Lower leg skin (tissue), 4 donors: ENCODE data around the gene KLRK1. TPM values are rescaled to one million over a fixed set of nuclear protein-coding genes. Genes with fewer than 3 reads are reported as not detected.
"Not testable (repeated sequence)": the region's sequence is repeated elsewhere in the genome, so short reads cannot be mapped to it uniquely, and the experiment has no call there.

Experiments
- DNase-seq, 2 donors: peaks; one replicate each; pipeline ENCODE4 v3.0.0-alpha.2; 2019; ENCODE audit warnings: low spot score in 2 of 2
- H3K4me3 ChIP-seq: fragments of 200-600 bp; sonication (generic); 2 replicates; pipeline ENCODE4 v1.5.1; 2017; ENCODE audit warnings: mild to moderate bottlenecking, low read depth; ENCODE audit not compliant: poor library complexity, severe bottlenecking
- POLR2A ChIP-seq, 2 donors: fragments of 450-650 bp; IDR thresholded peaks; one replicate each; pipeline ENCODE4 v1.6.1; 2016 to 2017; ENCODE audit warnings: antibody characterized with exemption in 2 of 2, mild to moderate bottlenecking in 1 of 2, moderate library complexity in 1 of 2
- WGBS, 2 donors: methylation state at CpG; one replicate each; pipeline ENCODE4 v1.1.5; 2018; 5-methylcytosine and 5-hydroxymethylcytosine counted together
- intact Hi-C: fragments of 100-400 bp; cut with DNase I; formaldehyde crosslinking; loops from one replicate; pipeline ENCODE4 v1.15.0; 2023; ENCODE audit warnings: low total_unique reads
- total RNA-seq, 4 donors: library from RNA; depleted of rRNA; stranded (reverse); fragments of >200 nt; gene quantifications; one replicate each; pipeline ENCODE4 v1.1.0, GENCODE V29; 2016
- TF ChIP-seq, protein P1 (sequence below), 3 donors: fragments of 450-650 bp; IDR thresholded peaks; one replicate each; pipeline ENCODE4 v1.5.1; 2016; ENCODE audit warnings: antibody characterized with exemption in 3 of 3, mild to moderate bottlenecking in 3 of 3, moderate library complexity in 2 of 3

The KLRK1 gene
- total RNA-seq, 4 donors from 2014 or later, result 0.46 TPM; not detected in 3

DNA sequence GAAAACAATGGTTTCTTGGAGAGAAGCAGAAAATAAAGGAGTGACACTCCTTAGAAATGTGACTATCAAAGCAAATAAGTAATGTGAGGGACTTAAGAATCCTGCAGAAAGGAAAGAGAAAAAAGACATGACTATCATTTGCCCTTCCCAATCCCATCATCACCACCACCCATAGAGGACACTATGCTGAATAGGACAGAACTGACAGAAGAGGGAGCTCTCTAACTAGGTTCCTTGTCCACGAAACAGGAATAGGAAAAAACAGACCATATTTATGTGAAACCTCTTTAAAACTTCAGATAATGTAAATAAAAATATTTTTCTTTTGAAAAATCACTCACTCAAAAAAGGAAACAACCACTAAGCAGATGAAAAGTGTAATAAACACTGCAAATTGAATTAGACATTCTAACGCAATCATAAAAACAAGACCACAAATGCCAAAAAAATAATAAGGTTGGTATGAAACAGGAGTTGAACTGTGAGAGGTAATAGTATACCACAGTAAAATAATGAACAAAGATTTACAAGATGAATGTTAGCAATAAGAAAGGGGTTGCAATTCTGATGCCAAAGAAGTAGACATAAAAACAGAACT is 58.1 kb downstream of the KLRK1 start:
- no peak overlapping the region for H3K4me3 ChIP-seq
- intact Hi-C loops, result loop anchor here (5.0 kb wide), 1 partner anchor 231 kb away; no protein-coding TSS in a partner anchor
- TF ChIP-seq, protein P1, sequence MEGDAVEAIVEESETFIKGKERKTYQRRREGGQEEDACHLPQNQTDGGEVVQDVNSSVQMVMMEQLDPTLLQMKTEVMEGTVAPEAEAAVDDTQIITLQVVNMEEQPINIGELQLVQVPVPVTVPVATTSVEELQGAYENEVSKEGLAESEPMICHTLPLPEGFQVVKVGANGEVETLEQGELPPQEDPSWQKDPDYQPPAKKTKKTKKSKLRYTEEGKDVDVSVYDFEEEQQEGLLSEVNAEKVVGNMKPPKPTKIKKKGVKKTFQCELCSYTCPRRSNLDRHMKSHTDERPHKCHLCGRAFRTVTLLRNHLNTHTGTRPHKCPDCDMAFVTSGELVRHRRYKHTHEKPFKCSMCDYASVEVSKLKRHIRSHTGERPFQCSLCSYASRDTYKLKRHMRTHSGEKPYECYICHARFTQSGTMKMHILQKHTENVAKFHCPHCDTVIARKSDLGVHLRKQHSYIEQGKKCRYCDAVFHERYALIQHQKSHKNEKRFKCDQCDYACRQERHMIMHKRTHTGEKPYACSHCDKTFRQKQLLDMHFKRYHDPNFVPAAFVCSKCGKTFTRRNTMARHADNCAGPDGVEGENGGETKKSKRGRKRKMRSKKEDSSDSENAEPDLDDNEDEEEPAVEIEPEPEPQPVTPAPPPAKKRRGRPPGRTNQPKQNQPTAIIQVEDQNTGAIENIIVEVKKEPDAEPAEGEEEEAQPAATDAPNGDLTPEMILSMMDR (IDR thresholded peaks at IDR 0.05), result peak in 1 of 3 donors; percentile 40
- TF ChIP-seq POLR2A (IDR thresholded peaks at IDR 0.05), result no peak
- DNase-seq, result no peak
- 43 to 48% methylated on average over 2 of the region's 2 CpGs for WGBS, 2 donors

- 70 to 76% methylated on average over 2 of the region's 2 CpGs for WGBS, 2 donors
- H3K4me3 ChIP-seq, DNase-seq, intact Hi-C loops: not testable (repeated sequence)
Measured at GRCh38 chr12:10328691-10329090, 61.1 kb downstream of the KLRK1 start.

Other genes with a start within 250 kb of the KLRK1 start
- gene OLR1, start 217.9 kb downstream of the KLRK1 start, total RNA-seq, result not detected
- gene TMEM52B, start 211.0 kb downstream of the KLRK1 start, total RNA-seq, result not detected
- 100 to 1,000 TPM in 1 of 4 donors, 10 to 100 TPM in 3; 48.7 to 102 (median 86.8) TPM for gene GABARAPL1, start 177.2 kb downstream of the KLRK1 start, total RNA-seq
- 1 to 10 TPM in 1 of 4 donors, under 1 TPM in 3; 0.02 to 1.9 (median 0.18) TPM for gene KLRD1, start 82.2 kb downstream of the KLRK1 start, total RNA-seq
- not detected for gene KLRC4, start 19.7 kb upstream of the KLRK1 start, total RNA-seq
- gene KLRC3, start 30.6 kb upstream of the KLRK1 start, total RNA-seq, result not detected
- under 1 TPM in 1 of 4 donors, not detected in 3; 0.71 TPM for gene KLRC2, start 46.0 kb upstream of the KLRK1 start, total RNA-seq
- gene KLRC1, start 63.3 kb upstream of the KLRK1 start, total RNA-seq, result not detected
- gene EIF2S3B, start 115.8 kb upstream of the KLRK1 start, total RNA-seq, result under 1 TPM; 0.19 to 0.99 (median 0.35) TPM
- gene MAGOHB, start 223.6 kb upstream of the KLRK1 start, total RNA-seq, result 10 to 100 TPM in 3 of 4 donors, 1 to 10 TPM in 1; 9.5 to 61.3 (median 16.9) TPM